ENCODE results near the gene GCK. TPM values are rescaled to one million over a fixed set of nuclear protein-coding genes. Genes with fewer than 3 reads are reported as not detected.

GCK gene
- total and polyA plus RNA-seq, 2 of the 13 experiments (the other 11 are each of a cell fraction or from before 2014, with no cell fraction given), result not detected

DNA sequence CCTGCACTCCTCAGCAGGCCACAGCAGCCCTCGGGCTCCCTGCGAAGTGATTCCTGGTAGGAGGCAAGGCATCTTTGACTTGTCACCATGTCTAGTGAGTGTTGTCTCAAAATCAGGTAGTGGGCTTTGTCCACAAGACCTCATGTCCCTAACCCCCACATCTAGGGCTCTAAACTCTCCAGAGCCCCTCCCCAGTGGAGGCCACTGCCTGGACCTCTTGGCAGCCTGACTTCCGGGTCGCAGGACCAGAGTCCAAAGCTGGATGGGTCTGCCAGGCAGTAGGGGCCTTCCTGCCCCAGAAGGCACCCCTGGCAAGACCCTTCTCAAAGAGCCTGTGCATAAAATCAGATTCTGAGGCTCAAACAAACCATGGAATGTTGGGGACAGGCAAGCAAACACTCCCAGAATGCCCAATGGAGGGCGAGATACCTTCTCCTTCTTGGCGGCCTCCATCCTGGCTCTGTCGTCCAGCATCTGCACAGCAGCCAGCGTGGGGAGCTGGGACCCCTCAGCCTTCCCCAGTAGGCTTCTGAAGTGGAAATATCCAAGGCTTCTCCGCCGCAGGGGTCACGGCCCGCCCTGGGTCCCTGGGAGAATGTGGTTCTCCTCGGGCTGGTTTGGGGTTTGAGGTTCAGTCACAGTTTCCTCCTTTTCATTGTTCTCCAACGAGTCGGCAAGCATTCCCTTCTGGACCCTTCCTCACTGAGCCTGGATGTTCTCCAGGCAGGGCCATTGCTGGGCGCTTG, 586 bp downstream of the GCK start:
- 45% methylated on average over 7 of the region's 16 CpGs for WGBS (ENCODE audit: low lambda C conversion rate)
- Histone ChIP-seq H3K4me3 (replicated peaks in 1 of 3; ENCODE audit: insufficient read depth in 1 of 3, low read depth in 2 of 3, low read length in 3 of 3) (peak overlapping the region in 1 of 3 experiments; percentile 11; a peak in 1 of 6 replicates), H4K20me1 (ENCODE audit: insufficient read depth, low read length) (no peaks in the 10 kb centered on the region), H3K36me3 (replicated peaks in 1 of 2; ENCODE audit: control insufficient read depth in 1 of 2, insufficient read depth in 2 of 2, low read length in 2 of 2) (no peaks in the 10 kb centered on the region), H3K9me3 (ENCODE audit: low read length) (no peaks in the 10 kb centered on the region), H3K79me2 (ENCODE audit: insufficient read depth, low read length) (no peaks in the 10 kb centered on the region), H2AFZ (ENCODE audit: low read length) (no peak overlapping the region), H3K4me2 (ENCODE audit: low read depth, low read length) (peak overlapping the region; percentile 37), H3K9ac (ENCODE audit: insufficient read depth, low read depth, low read length) (no peak overlapping the region), H3K4me1 (ENCODE audit: insufficient read depth, low read length) (peaks cover 8% of the 10 kb centered on the region; the same call in 1 of the 2 replicates), H3K27ac (ENCODE audit: extremely low read length, insufficient read depth, low read length) (no peak overlapping the region), H3K27me3 (ENCODE audit: control insufficient read depth in 1 of 2, insufficient read depth in 2 of 2, low read length in 2 of 2) (peaks cover 2 to 12% of the 10 kb centered on the region in 2 experiments; a peak in 2 of 5 replicates)
- in situ Hi-C loops (cut with HindIII; ENCODE audit: extremely low pct_ligation_motif_present, low pct_unique_long_range_greater_than_20kb), result no loop called here
- intact Hi-C loops (cut with micrococcal nuclease; ENCODE audit: unreplicated experiment), result loop anchor here (5.0 kb wide), 1 partner anchor 934 kb away; no protein-coding TSS in a partner anchor
- ATAC-seq (no peak), FAIRE-seq (no peak), DNase-seq (ENCODE audit: low spot score) (no peak)
- ChIA-PET POLR2A (no interaction called here), CTCF (ENCODE audit: low intra/inter-chr PET ratio, low total read pairs) (no interaction called here)
- no TSS peak for BruUV-seq (replicated peaks)
- TF ChIP-seq, protein P1, sequence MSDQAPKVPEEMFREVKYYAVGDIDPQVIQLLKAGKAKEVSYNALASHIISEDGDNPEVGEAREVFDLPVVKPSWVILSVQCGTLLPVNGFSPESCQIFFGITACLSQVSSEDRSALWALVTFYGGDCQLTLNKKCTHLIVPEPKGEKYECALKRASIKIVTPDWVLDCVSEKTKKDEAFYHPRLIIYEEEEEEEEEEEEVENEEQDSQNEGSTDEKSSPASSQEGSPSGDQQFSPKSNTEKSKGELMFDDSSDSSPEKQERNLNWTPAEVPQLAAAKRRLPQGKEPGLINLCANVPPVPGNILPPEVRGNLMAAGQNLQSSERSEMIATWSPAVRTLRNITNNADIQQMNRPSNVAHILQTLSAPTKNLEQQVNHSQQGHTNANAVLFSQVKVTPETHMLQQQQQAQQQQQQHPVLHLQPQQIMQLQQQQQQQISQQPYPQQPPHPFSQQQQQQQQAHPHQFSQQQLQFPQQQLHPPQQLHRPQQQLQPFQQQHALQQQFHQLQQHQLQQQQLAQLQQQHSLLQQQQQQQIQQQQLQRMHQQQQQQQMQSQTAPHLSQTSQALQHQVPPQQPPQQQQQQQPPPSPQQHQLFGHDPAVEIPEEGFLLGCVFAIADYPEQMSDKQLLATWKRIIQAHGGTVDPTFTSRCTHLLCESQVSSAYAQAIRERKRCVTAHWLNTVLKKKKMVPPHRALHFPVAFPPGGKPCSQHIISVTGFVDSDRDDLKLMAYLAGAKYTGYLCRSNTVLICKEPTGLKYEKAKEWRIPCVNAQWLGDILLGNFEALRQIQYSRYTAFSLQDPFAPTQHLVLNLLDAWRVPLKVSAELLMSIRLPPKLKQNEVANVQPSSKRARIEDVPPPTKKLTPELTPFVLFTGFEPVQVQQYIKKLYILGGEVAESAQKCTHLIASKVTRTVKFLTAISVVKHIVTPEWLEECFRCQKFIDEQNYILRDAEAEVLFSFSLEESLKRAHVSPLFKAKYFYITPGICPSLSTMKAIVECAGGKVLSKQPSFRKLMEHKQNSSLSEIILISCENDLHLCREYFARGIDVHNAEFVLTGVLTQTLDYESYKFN (CRISPR knock-in tag; conservative IDR thresholded peaks at IDR 0.05), result no peak
- TF ChIP-seq GABPA (IDR thresholded peaks at IDR 0.05; ENCODE audit: low read depth, low read length) (no peak), GABPA (CRISPR knock-in tag; IDR thresholded peaks at IDR 0.05; ENCODE audit: low read depth) (peak; percentile 17; the same call in 1 of the 2 replicates), GABPB1 (CRISPR knock-in tag; IDR thresholded peaks at IDR 0.05) (peak; percentile 48), NCOA2 (CRISPR knock-in tag; IDR thresholded peaks at IDR 0.05) (no peak), NR2F6 (IDR thresholded peaks at IDR 0.05) (no peak), NR2F6 (CRISPR knock-in tag; IDR thresholded peaks at IDR 0.05) (no peak)
- TF ChIP-seq, protein P2, sequence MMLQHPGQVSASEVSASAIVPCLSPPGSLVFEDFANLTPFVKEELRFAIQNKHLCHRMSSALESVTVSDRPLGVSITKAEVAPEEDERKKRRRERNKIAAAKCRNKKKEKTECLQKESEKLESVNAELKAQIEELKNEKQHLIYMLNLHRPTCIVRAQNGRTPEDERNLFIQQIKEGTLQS (CRISPR knock-in tag; IDR thresholded peaks at IDR 0.05), result no peak
- TF ChIP-seq, protein P3, sequence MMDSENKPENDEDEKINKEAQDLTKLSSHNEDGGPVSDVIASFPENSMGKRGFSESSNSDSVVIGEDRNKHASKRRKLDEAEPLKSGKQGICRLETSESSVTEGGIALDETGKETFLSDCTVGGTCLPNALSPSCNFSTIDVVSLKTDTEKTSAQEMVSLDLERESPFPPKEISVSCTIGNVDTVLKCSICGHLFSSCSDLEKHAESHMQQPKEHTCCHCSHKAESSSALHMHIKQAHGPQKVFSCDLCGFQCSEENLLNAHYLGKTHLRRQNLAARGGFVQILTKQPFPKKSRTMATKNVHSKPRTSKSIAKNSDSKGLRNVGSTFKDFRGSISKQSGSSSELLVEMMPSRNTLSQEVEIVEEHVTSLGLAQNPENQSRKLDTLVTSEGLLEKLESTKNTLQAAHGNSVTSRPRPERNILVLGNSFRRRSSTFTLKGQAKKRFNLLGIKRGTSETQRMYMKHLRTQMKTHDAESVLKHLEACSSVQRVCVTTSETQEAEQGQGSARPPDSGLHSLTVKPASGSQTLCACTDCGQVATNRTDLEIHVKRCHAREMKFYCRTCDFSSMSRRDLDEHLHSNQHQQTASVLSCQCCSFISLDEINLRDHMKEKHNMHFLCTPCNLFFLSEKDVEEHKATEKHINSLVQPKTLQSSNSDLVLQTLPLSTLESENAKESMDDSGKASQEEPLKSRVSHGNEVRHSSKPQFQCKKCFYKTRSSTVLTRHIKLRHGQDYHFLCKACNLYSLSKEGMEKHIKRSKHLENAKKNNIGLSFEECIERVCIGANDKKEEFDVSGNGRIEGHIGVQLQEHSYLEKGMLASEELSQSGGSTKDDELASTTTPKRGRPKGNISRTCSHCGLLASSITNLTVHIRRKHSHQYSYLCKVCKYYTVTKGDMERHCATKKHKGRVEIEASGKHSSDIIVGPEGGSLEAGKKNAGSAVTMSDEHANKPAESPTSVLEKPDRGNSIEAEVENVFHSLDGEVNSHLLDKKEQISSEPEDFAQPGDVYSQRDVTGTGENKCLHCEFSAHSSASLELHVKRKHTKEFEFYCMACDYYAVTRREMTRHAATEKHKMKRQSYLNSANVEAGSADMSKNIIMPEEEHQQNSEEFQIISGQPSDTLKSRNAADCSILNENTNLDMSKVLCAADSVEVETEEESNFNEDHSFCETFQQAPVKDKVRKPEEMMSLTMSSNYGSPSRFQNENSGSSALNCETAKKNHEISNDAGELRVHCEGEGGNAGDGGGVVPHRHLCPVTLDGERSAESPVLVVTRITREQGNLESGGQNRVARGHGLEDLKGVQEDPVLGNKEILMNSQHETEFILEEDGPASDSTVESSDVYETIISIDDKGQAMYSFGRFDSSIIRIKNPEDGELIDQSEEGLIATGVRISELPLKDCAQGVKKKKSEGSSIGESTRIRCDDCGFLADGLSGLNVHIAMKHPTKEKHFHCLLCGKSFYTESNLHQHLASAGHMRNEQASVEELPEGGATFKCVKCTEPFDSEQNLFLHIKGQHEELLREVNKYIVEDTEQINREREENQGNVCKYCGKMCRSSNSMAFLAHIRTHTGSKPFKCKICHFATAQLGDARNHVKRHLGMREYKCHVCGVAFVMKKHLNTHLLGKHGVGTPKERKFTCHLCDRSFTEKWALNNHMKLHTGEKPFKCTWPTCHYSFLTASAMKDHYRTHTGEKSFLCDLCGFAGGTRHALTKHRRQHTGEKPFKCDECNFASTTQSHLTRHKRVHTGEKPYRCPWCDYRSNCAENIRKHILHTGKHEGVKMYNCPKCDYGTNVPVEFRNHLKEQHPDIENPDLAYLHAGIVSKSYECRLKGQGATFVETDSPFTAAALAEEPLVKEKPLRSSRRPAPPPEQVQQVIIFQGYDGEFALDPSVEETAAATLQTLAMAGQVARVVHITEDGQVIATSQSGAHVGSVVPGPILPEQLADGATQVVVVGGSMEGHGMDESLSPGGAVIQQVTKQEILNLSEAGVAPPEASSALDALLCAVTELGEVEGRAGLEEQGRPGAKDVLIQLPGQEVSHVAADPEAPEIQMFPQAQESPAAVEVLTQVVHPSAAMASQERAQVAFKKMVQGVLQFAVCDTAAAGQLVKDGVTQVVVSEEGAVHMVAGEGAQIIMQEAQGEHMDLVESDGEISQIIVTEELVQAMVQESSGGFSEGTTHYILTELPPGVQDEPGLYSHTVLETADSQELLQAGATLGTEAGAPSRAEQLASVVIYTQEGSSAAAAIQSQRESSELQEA (CRISPR knock-in tag; IDR thresholded peaks at IDR 0.05; ENCODE audit: not compliant biosample characterization), result no peak
- TF ChIP-seq, protein P4, sequence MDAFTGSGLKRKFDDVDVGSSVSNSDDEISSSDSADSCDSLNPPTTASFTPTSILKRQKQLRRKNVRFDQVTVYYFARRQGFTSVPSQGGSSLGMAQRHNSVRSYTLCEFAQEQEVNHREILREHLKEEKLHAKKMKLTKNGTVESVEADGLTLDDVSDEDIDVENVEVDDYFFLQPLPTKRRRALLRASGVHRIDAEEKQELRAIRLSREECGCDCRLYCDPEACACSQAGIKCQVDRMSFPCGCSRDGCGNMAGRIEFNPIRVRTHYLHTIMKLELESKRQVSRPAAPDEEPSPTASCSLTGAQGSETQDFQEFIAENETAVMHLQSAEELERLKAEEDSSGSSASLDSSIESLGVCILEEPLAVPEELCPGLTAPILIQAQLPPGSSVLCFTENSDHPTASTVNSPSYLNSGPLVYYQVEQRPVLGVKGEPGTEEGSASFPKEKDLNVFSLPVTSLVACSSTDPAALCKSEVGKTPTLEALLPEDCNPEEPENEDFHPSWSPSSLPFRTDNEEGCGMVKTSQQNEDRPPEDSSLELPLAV (CRISPR knock-in tag; conservative IDR thresholded peaks at IDR 0.05; ENCODE audit: low read depth), result no peak

Measured in HepG2 (cell line).